Activated CD4-positive, alpha-beta T cell treated with anti-CD3 and anti-CD28 coated beads, Interleukin-2, amount 50 U/mL, for 16 hours (primary cell): Measurements from ENCODE around the gene NBPF26.
"Not testable (repeated sequence)": the region's sequence is repeated elsewhere in the genome, so short reads cannot be mapped to it uniquely, and the experiment has no call there.

ENCODE experiments used
- DNase-seq: peaks from one replicate; pipeline ENCODE4 v3.0.0-alpha.2; 2020

NBPF26 gene

DNA sequence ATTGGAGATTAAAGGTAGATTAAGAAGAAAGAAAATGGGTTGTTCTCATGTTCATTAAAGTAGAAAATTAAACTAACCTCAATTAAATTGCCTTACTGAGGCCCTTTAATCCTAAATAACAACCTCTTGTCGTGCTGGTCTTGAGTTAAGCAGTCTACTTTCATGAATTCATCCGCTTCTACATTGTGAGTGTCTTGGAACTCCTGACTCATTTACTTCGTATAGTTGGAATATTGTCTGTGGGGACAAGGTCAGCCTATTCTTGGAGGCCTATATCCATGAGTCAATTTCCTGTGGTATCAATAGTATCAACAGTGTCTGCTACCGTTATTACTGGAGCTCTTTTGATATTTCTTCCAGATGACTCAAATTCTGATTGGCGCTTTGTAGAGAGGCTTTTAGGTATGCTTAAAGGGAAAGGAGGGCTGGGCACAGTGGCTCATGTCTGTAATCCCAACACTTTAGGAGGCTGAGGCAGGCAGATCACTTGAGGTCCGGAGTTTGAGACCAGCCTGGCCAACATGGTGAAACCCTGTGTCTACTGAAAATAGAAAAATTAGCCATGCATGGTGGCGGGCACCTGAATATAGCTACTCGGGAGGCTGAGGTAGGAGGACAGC is 136.0 kb downstream of the NBPF26 start:
- peak; percentile 65 for DNase-seq

DNA sequence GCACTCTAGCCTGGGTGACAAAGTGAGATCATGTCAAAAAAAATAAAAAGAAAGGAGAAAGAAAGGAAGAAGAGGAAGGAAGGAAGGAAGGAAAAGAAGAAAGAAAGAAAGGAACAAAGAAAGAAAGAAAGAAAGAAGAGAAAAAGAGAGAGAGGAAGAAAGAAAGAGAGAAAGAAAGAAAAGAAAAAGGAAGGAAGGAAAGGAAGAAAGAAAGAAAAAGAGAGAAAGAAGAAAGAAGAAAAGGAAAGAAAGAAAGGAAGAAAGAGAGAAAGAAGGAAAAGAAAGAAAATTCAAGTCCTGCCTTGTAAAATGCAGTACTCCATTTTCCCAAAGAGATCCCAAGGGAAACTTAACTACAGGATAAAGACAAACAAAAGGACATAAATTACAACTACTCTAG is 154.5 kb downstream of the NBPF26 start:
- DNase-seq = not testable (repeated sequence)

DNA sequence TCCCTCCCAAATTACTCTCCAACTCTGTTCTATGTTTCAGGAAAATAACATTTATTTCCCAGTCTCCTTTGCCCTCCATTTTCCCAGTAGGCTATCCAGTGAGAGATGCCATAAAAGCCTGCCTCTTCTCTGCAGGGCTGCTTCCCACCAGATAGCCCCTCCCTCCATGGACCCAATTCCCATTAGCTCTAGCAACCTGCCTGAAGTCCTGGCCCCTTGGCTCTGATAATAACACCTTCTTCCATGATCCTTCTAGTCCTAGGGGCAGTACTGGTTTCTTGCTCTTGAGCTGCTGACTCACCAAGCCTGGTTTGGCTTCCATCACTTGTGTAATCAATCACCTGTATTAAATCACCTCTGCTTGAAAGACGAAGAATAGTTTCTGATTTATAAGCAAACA is 156.3 kb downstream of the NBPF26 start:
- DNase-seq = not testable (repeated sequence)

DNA sequence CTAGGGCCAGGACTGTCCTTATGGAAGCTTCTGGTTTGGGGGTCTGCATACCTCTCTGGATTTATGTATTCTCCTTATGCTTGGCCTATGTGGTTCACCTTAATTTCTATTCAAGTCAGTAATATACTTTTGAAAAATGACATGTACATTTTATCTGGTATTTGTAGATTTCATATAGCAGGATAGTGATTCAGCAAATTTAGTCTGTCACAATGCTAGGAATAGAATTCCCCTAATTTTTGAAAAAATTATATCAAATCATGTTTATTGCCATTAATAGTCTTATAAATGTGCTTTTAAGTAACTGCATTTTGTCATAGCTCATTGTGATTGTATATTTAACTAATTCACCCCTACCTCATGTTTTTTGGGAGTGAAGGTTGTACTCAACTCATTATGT is 158.2 kb downstream of the NBPF26 start:
- not testable (repeated sequence) for DNase-seq
